SKM-1 (cell line): ENCODE results near the gene UNC45A.

Experiments
- DNase-seq: peaks from one replicate; lab custom pipeline; 2025; ENCODE audit not compliant: unreplicated experiment; lab: John Stamatoyannopoulos, UW

UNC45A gene, protein sequence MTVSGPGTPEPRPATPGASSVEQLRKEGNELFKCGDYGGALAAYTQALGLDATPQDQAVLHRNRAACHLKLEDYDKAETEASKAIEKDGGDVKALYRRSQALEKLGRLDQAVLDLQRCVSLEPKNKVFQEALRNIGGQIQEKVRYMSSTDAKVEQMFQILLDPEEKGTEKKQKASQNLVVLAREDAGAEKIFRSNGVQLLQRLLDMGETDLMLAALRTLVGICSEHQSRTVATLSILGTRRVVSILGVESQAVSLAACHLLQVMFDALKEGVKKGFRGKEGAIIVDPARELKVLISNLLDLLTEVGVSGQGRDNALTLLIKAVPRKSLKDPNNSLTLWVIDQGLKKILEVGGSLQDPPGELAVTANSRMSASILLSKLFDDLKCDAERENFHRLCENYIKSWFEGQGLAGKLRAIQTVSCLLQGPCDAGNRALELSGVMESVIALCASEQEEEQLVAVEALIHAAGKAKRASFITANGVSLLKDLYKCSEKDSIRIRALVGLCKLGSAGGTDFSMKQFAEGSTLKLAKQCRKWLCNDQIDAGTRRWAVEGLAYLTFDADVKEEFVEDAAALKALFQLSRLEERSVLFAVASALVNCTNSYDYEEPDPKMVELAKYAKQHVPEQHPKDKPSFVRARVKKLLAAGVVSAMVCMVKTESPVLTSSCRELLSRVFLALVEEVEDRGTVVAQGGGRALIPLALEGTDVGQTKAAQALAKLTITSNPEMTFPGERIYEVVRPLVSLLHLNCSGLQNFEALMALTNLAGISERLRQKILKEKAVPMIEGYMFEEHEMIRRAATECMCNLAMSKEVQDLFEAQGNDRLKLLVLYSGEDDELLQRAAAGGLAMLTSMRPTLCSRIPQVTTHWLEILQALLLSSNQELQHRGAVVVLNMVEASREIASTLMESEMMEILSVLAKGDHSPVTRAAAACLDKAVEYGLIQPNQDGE

DNA sequence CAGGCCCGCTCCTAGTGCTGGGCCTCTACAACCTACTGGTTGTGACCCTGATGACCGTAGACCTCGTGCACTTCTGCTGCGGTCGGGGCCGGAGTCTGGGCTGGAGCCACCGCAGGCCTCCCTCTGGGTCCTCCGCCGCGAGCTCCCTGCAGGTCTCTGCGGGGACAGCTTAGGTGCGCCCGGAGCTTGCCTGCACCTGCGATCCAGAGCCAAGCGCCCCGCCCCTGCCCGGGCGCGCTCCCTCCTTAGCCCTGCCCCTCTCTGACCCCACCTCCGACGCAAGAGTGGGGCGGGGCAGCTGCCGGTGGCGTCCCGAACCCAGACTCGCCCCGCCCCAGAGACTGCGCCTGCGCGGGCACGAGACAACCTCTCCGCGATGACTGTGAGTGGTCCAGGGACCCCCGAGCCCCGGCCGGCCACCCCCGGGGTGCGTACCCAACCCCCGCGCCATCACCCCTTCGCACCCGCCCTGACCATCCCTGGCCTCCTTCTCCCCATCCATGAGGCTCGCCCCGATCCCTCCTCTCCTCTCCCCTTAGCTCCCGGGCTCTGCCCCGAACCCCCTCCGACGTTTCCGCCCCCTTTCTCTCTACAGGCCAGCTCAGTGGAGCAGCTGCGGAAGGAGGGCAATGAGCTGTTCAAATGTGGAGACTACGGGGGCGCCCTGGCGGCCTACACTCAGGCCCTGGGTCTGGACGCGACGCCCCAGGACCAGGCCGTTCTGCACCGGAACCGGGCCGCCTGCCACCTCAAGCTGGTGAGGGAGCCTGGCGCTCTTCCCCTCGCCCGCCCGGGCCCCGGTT, at the start of gene UNC45A:
Gene UNC45A, plus strand, starts transcription at position 337 of the 803 bp plus-strand sequence. Its CDS starts 40 bp downstream, at position 377.
- peak; percentile 67 for DNase-seq

DNA sequence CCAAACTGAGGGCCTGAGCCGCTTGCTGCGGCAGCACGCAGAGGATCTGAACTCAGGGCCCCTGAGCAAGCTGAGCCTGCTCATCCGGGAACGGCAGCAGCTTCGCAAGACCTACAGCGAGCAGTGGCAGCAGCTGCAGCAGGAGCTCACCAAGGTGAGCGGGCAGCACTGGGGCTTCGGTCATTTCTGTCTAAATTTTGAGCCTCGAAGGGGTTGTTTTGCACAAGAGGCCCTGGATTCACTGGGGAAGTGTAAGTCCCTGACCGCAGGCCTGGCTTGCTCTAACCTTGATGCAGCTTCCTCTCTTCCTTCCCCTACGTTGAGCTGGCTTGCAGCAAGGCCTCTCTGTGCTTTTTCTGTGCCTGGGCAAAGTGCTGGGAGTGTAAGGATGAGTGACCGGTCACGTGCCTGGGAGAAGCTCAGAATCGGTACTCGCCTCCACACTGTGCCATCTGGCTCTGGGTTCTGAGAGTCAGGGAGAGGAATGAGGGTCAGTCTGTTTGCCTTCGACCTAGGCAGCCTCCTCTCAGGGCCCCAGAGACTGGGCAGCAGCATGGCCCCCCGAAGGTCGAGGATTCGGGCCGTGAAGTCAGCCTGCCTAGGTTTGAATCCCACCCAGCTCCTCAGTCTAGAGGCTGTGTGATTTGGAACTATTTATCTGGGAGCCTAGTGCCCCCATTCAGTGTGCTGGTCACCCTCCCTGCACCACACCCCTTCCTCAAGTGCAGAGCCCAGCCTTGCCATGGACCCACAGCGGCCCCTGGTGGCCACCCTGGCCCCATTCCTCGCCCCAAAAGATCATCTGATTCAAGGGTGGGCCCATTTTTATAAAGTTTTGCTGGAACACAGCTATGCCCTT, 49.4 kb upstream of the UNC45A start:
- DNase-seq, result peak; percentile 86

DNA sequence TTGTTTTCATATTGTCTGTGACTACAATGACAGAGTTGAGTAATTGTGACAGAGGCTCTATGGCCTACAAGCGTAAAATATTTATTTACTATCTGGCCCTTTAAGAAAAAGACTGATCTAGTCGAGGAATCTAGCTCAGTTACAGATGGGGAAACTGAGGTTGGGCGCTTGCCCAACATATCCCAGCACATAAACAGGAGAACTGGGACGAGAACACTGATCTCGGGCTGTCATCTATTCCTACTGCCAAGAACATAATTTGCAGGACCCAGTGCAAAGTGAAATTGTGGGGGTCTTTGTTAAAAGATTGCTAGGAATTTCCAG, 48.8 kb upstream of the UNC45A start:
- DNase-seq, result no peak

DNA sequence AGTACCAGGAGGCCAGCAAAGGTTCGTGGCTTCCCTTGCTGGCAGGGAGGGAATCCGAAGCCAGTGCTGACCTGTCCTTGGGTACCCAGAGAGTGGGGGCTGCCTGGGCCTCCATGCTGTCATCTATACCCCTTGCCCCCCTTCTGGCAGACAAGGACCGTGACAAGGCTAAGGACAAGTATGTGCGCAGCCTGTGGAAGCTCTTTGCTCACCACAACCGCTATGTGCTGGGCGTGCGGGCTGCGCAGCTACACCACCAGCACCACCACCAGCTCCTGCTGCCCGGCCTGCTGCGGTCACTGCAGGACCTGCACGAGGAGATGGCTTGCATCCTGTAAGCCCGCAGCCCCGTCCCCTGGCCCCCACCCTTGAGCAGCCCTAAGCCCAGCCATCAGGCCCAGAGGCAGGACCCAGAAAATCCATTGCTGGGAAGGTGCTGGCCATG, 48.0 kb upstream of the UNC45A start:
- no peak for DNase-seq

DNA sequence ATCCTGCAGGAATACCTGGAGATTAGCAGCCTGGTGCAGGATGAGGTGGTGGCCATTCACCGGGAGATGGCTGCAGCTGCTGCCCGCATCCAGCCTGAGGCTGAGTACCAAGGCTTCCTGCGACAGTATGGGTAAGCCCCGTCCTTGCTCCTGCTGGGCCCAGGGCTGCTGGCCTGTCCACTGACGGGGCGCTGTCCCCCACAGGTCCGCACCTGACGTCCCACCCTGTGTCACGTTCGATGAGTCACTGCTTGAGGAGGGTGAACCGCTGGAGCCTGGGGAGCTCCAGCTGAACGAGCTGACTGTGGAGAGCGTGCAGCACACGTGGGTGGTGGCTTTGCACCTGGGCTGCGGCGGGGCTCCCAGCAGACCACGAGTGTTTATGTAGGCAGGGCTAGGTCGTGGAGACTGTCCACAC, 45.8 kb upstream of the UNC45A start:
- DNase-seq, result no peak

DNA sequence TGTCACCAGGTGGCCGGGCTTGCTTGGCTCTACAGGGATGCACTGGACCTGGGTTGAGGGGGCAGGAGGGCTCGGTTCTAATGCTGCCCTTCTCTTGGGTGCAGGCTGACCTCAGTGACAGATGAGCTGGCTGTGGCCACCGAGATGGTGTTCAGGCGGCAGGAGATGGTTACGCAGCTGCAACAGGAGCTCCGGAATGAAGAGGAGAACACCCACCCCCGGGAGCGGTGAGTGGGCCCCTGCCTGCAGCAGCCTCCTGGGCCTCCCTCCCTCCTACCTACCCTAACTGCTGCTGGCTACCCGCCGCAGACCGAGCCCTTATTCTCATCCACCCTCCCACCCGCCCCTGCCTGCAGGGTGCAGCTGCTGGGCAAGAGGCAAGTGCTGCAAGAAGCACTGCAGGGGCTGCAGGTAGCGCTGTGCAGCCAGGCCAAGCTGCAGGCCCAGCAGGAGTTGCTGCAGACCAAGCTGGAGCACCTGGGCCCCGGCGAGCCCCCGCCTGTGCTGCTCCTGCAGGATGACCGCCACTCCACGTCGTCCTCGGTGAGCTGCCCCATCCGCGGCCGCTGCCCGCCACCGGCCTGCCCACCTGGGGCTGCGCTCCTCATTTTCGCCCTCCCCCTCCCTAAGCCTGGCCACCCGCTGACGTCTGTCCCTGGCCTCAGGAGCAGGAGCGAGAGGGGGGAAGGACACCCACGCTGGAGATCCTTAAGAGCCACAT, 45.2 kb upstream of the UNC45A start:
- no peak for DNase-seq

DNA sequence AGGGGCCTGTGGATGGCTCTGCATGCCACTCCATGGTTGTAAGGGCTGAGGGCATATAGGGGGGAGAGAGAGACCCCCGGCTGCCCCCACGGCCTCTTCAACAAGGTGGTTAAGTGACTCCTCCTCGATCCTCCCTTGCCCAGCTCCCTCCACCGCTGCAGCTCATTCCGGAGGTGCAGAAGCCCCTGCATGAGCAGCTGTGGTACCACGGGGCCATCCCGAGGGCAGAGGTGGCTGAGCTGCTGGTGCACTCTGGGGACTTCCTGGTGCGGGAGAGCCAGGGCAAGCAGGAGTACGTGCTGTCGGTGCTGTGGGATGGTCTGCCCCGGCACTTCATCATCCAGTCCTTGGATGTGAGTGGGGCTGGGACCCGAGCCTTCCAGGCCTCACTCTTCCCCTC, 44.2 kb upstream of the UNC45A start:
- no peak for DNase-seq

DNA sequence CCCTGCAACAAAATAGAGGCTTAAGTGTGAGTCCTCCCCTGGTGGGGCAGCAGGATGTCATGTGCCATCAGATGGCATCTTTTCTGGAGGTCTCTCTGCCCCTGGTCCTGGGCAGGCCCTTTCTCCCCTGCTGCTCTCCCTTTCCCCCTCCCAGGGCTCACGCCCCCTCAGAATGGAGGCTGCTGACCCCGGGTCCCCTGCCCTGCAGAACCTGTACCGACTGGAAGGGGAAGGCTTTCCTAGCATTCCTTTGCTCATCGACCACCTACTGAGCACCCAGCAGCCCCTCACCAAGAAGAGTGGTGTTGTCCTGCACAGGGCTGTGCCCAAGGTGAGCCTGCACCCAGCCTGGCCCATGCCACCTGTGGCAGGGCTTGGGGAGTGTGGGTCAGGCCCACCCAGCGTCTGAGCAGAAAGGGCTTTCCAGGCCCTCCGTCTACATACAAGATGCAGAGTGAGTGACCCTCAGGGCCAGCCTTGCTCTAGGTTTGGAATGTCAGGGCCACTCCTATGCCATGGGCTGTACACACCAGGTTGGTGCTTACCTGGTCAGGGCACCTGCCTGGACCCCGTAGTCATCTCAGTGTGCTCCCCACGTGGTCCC, 43.6 kb upstream of the UNC45A start:
- DNase-seq, result no peak

DNA sequence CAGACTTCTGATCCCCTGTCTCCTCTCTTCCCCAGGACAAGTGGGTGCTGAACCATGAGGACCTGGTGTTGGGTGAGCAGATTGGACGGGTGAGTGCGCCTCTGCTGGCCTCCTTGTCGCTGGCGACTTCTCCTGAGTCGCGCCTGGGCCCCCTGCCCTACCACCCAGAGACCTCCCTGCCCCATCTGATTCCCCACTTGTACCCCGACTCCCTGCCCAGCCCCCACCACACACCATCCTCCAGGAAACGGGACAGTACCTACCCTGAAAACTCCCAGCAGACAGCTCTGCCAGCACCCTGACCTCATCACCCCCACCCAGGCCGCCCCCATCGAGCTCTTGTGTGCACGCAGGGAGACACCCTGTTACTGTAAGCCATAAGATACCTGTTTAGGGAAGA, 43.1 kb upstream of the UNC45A start:
- DNase-seq, result no peak

DNA sequence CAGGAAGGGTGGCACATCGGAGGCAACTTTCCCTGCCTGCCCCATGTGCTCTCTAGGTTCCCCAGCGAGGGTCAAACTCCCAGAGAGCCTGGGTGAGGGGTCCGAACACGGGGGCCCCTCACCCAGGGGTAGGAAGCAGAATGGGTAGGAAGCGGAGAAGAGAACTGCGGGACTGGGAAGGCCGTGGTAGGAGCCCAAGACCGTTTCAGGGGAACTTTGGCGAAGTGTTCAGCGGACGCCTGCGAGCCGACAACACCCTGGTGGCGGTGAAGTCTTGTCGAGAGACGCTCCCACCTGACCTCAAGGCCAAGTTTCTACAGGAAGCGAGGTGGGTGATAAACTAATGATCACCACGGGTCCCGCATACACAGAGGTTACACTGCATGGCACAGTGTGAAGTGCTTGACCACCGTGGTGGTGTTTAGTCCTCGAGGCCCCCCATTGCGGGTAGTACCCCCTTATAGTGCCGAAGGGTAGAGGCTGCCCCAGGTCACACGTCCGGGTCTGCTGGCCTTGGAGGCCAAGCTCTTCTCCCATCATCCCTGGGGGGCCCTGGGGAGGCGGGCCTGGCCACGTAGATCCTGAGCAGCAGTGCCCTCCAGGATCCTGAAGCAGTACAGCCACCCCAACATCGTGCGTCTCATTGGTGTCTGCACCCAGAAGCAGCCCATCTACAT, 42.4 kb upstream of the UNC45A start:
- DNase-seq, result no peak

DNA sequence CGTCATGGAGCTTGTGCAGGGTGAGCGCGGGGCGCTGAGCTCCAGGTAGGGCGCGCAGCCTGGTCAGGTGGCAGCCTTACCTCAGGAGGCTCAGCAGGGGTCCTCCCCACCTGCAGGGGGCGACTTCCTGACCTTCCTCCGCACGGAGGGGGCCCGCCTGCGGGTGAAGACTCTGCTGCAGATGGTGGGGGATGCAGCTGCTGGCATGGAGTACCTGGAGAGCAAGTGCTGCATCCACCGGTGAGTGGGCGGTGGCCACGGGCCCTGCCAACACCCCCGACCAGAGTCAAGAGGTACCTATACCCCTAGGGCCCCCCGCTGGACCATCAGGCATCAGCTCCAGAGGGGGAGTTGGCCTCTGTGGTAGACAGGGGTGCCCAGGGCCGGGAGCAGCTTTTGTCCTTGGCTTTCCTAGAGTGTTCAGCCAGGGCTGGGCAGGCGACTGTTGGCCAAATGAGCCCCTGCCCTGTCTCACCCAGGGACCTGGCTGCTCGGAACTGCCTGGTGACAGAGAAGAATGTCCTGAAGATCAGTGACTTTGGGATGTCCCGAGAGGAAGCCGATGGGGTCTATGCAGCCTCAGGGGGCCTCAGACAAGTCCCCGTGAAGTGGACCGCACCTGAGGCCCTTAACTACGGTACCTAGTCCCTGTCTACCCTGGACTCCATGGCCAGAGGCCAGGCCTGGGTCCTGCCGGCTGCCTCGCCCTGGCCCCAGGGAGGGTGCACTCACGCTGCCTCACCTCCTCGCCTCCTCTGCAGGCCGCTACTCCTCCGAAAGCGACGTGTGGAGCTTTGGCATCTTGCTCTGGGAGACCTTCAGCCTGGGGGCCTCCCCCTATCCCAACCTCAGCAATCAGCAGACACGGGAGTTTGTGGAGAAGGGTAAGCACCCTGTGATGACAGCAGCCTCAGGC, 41.7 kb upstream of the UNC45A start:
- DNase-seq, result no peak

DNA sequence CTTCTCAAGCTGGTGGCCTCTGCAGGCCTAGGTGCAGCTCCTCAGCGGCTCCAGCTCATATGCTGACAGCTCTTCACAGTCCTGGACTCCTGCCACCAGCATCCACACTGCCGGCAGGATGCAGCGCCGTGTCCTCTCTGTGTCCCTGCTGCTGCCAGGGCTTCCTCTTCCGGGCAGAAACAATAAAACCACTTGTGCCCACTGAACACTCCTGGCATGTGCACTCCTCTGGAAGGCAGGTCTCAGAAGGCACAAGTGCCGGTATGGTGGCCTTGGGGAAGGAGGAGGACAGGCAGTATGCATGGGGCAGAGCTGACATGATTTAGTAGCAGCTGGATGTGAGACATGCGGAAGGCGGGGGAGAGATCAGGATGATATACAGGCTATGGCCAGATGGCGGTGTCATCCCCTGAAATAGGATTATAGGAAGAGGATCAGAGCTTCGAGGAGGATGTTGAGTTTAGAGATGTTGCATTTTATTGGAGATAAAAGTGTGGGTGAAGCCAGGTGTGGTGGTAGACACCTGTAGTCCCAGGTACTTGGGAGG, 39.4 kb upstream of the UNC45A start:
- no peak for DNase-seq

DNA sequence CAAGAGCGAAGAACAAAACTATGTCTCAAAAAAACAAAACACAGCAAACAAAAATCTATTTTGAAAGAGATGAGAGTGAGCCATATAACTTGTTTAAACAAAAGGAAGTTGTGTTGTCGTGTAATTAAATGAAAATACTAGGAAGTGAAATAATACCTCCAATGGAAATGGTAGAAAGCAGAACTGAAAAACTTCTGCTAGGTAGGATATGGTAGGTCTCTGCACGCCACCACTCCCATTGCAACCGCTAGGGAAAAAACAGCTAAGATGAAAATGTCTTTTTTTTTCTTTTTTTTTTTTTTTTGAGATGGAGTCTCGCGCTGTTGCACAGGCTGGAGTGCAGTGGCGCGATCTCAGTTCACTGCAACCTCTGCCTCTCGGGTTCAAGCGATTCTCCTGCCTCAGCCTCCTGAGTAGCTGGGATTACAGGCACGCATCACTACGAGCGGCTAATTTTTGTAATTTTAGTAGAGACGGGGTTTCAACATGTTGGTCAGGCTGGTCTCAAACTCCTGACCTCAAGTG, 37.9 kb upstream of the UNC45A start:
- DNase-seq, result peak; percentile 52

DNA sequence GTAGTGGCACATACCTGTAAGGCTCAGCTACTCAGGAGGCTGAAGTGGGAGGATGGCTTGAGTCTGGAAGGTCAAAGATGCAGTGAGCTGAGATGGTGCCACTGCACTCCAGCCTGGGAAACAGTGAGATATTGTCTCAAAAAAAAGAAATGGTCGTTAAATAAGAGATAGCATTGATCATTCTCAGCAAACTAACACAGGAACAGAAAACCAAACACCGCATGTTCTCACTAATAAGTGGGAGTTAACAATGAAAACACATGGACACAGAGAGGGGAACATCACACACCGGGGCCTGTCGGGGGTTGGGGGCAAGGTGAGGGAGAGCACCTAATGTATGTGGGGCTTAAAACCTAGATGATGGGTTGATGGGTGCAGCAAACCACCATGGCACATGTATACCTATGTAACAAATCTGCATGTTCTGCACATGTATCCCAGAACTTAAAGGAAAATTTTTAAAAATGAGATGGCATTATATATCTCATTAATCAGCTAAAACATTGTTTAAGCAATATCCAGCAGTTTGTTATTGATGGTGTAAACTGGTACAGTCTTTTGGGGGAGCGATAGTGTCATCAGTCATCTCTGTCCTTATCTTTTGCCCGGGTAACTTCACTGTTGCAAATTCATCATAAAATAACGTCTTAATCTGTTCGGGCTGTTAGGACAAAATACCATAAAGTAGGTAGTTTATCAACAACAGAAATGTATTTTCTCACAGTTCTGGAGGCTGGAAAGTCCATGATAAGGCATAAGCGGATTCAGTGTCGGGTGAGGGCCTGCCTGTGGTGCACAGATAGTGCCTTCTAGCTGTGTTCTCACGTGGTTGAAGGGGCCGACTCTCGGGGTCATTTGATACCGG, 33.7 kb upstream of the UNC45A start:
- no peak for DNase-seq

DNA sequence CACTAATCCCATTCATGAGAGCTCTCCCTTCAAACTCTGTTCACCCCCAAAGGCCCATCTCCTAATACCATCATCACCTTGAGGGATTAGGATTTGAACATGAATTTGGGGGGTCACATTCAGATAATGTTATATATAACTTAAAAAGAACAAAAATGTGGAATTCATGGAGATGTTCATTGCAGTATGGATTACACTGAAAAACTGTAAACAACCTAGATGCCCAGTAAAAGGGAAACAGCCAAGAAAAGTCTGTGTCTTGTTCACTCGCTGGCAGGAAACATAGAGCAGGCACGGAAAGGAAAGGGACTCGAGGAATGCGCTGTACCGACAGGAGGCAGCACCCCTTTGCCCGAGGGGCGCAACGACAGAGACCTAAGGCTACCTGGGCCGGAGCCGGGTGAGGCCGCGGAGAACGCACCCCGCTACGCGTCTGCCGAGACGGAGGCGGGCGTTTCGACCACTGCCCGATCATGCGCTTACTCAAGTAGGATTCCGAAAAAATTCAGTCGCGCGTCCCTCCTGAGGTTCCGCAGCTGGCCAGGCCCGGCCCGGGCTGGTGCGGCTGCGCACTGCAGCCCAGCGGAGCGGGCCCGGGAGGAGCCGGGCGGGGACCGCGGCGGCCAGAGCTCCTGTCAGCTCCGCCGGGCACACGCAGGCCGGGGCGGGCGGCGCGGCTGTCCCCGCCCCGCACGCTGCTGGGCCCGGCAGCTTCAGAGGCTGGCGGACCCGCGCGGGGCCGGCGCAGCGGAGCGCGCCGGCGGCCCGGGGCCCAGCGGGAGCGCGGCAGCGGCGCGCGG, 32.8 kb upstream of the UNC45A start:
- peak; percentile 65 for DNase-seq
